ENCODE results near the gene EDIL3. TPM values are rescaled to one million over a fixed set of nuclear protein-coding genes. Genes with fewer than 3 reads are reported as not detected.

Gene EDIL3
- total and polyA plus RNA-seq, 10 of the 15 experiments (the other 5 are each of a cell fraction or from before 2014, with no cell fraction given), result 0.01 to 0.62 (median 0.20) TPM

DNA sequence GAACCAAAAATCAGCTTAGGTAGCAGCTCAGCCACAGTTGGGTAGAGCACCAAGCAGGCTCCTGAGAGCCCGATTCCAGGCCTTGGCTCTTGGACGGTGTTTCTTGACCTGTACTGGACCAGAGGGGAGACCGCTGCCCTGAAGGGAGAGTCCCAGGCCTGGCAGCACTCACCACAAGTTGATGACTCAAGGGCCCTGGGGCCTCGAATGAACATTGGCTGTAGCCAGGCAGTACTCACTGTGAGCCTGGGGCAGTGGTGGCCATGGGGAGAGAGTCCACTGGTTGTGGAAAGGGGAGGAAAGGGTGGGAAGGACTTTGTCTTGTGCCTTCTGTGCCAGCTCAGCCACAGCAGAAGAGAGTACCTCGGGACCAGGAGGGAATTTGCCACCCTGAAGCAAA is 166.1 kb downstream of the EDIL3 start:
- POLR2A ChIA-PET, result no interaction called here
- TF ChIP-seq ZNF24 (IDR thresholded peaks at IDR 0.05), result no peak
- no peak for TF ChIP-seq CEBPB (IDR thresholded peaks at IDR 0.05; ENCODE audit: borderline replicate concordance in 1 of 2, low read depth in 2 of 2, low read length in 2 of 2)
- TF ChIP-seq NR2C1 (IDR thresholded peaks at IDR 0.05), result no peak
- no peak for TF ChIP-seq STAT1 (conservative IDR thresholded peaks at IDR 0.05)
- TF ChIP-seq CHD1 (IDR thresholded peaks at IDR 0.05; ENCODE audit: low read depth, low read length), result no peak
- no peak for TF ChIP-seq DPF2 (IDR thresholded peaks at IDR 0.05)
- TF ChIP-seq ZSCAN29 (IDR thresholded peaks at IDR 0.05), result no peak
- TF ChIP-seq, protein P1, sequence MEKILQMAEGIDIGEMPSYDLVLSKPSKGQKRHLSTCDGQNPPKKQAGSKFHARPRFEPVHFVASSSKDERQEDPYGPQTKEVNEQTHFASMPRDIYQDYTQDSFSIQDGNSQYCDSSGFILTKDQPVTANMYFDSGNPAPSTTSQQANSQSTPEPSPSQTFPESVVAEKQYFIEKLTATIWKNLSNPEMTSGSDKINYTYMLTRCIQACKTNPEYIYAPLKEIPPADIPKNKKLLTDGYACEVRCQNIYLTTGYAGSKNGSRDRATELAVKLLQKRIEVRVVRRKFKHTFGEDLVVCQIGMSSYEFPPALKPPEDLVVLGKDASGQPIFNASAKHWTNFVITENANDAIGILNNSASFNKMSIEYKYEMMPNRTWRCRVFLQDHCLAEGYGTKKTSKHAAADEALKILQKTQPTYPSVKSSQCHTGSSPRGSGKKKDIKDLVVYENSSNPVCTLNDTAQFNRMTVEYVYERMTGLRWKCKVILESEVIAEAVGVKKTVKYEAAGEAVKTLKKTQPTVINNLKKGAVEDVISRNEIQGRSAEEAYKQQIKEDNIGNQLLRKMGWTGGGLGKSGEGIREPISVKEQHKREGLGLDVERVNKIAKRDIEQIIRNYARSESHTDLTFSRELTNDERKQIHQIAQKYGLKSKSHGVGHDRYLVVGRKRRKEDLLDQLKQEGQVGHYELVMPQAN (conservative IDR thresholded peaks at IDR 0.05), result no peak
- TF ChIP-seq YBX1 (IDR thresholded peaks at IDR 0.05), result no peak
- TF ChIP-seq, protein P2, sequence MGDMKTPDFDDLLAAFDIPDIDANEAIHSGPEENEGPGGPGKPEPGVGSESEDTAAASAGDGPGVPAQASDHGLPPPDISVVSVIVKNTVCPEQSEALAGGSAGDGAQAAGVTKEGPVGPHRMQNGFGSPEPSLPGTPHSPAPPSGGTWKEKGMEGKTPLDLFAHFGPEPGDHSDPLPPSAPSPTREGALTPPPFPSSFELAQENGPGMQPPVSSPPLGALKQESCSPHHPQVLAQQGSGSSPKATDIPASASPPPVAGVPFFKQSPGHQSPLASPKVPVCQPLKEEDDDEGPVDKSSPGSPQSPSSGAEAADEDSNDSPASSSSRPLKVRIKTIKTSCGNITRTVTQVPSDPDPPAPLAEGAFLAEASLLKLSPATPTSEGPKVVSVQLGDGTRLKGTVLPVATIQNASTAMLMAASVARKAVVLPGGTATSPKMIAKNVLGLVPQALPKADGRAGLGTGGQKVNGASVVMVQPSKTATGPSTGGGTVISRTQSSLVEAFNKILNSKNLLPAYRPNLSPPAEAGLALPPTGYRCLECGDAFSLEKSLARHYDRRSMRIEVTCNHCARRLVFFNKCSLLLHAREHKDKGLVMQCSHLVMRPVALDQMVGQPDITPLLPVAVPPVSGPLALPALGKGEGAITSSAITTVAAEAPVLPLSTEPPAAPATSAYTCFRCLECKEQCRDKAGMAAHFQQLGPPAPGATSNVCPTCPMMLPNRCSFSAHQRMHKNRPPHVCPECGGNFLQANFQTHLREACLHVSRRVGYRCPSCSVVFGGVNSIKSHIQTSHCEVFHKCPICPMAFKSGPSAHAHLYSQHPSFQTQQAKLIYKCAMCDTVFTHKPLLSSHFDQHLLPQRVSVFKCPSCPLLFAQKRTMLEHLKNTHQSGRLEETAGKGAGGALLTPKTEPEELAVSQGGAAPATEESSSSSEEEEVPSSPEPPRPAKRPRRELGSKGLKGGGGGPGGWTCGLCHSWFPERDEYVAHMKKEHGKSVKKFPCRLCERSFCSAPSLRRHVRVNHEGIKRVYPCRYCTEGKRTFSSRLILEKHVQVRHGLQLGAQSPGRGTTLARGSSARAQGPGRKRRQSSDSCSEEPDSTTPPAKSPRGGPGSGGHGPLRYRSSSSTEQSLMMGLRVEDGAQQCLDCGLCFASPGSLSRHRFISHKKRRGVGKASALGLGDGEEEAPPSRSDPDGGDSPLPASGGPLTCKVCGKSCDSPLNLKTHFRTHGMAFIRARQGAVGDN (IDR thresholded peaks at IDR 0.05), result no peak
- intact Hi-C loops (cut with micrococcal nuclease; ENCODE audit: unreplicated experiment), result no loop called here
- no peak overlapping the region for H2AFZ ChIP-seq (ENCODE audit: control insufficient read depth, low read depth, low read length)
- H3K9me3 ChIP-seq (replicated peaks; ENCODE audit: control insufficient read depth, insufficient read depth, low read length), result no peaks in the 10 kb centered on the region
- RAD21 ChIA-PET (ENCODE audit: unreplicated experiment), result no interaction called here
- CTCF ChIA-PET, result no interaction called here
- no TSS peak for BruUV-seq (replicated peaks)
- no peaks in the 10 kb centered on the region for H3K4me1 ChIP-seq (ENCODE audit: control insufficient read depth, insufficient read depth, low read length)
- no peak for FAIRE-seq
- no peak overlapping the region for H3K4me3 ChIP-seq
- H3K27ac ChIP-seq (ENCODE audit: control insufficient read depth, insufficient read depth), result no peak overlapping the region
- peak; percentile 63 for ATAC-seq
- in situ Hi-C loops (cut with MboI), result no loop called here
- no peak overlapping the region for H3K9ac ChIP-seq (ENCODE audit: control insufficient read depth, insufficient read depth, low read length)
- H3K36me3 ChIP-seq (ENCODE audit: control insufficient read depth in 2 of 2, insufficient read depth in 2 of 2, low read length in 1 of 2), result no peaks in the 10 kb centered on the region
- 7% methylated on average over 5 of the region's 5 CpGs for WGBS (ENCODE audit: insufficient coverage, insufficient replicate concordance, low lambda C conversion rate, missing lambda C conversion rate)
- H3K4me2 ChIP-seq (ENCODE audit: control insufficient read depth, insufficient read depth), result no peak overlapping the region
- H3K27me3 ChIP-seq (replicated peaks in 1 of 2; ENCODE audit: control insufficient read depth in 2 of 2, insufficient read depth in 2 of 2, low read length in 1 of 2), result no peaks in the 10 kb centered on the region
- DNase-seq (ENCODE audit: low read depth, low spot score), result no peak
- SMC1A ChIA-PET (ENCODE audit: uncharacterized antibody, unreplicated experiment), result no interaction called here
- H3K79me2 ChIP-seq (ENCODE audit: control insufficient read depth, insufficient read depth, low read length), result no peaks in the 10 kb centered on the region
- H4K20me1 ChIP-seq (ENCODE audit: control insufficient read depth, insufficient read depth), result no peaks in the 10 kb centered on the region
